NCI-H1092 (cell line): Measurements from ENCODE around the gene UNC93B1.
A peak's percentile ranks its signal among the peaks of the same experiment; 100 is the strongest.

Experiments
- DNase-seq: peaks from one replicate; lab custom pipeline; 2025; lab: John Stamatoyannopoulos, UW

Gene UNC93B1

GRCh38 chr11:68003846-68004550 is at the start of gene UNC93B1:
TSS of gene UNC93B1 (minus strand) at chr11:68004097. CDS start at chr11:68004043, 54 bp downstream.
- DNase-seq: no peak

- no peak for DNase-seq
These were observed 49.2 kb upstream of the UNC93B1 start for GRCh38 chr11:68053117-68053516.

GRCh38 chr11:68052137-68052873 is 48.4 kb upstream of the UNC93B1 start:
- no peak for DNase-seq

GRCh38 chr11:68051191-68052136 is 47.6 kb upstream of the UNC93B1 start:
- no peak for DNase-seq

GRCh38 chr11:68050371-68050841 is 46.5 kb upstream of the UNC93B1 start:
- no peak for DNase-seq

- DNase-seq: no peak
These were observed 45.8 kb upstream of the UNC93B1 start for GRCh38 chr11:68049509-68050370.

- DNase-seq: no peak
These were observed 45.0 kb upstream of the UNC93B1 start for GRCh38 chr11:68048681-68049508.

- no peak for DNase-seq
These were observed 43.8 kb upstream of the UNC93B1 start for GRCh38 chr11:68047437-68048290.

- no peak for DNase-seq
These were observed 41.0 kb upstream of the UNC93B1 start for GRCh38 chr11:68044898-68045351.

GRCh38 chr11:68044145-68044813 is 40.4 kb upstream of the UNC93B1 start:
- peak; percentile 47 for DNase-seq

- DNase-seq: peak; percentile 31
These were observed 39.6 kb upstream of the UNC93B1 start for GRCh38 chr11:68043349-68044144.

- DNase-seq: no peak
These were observed 39.1 kb upstream of the UNC93B1 start for GRCh38 chr11:68043029-68043348.

GRCh38 chr11:68042219-68043028 is 38.5 kb upstream of the UNC93B1 start:
- DNase-seq: no peak

GRCh38 chr11:68041617-68042218 is 37.8 kb upstream of the UNC93B1 start:
- DNase-seq: no peak

- DNase-seq: no peak
These were observed 37.2 kb upstream of the UNC93B1 start for GRCh38 chr11:68040957-68041591.
